Measurements from ENCODE around the gene C12orf43.

GRCh38 chr12:120997448-120997847 lies 18.8 kb downstream of the C12orf43 start:
- no peak for TF ChIP-seq CTCF (IDR thresholded peaks at IDR 0.05)
- TF ChIP-seq POLR2A (IDR thresholded peaks at IDR 0.05), result no peak
- no peak for TF ChIP-seq EP300 (IDR thresholded peaks at IDR 0.05)

All from upper lobe of left lung (tissue), 4 donors.